Activated CD4-positive, alpha-beta T cell treated with anti-CD3 and anti-CD28 coated beads for 4 hours (primary cell): ENCODE measurements around the gene ANKRD13B.
"Not testable (repeated sequence)": the region's sequence is repeated elsewhere in the genome, so short reads cannot be mapped to it uniquely, and the experiment has no call there.

Experiments
- DNase-seq, 2 donors: peaks; one replicate each; pipeline ENCODE4 v3.0.0-alpha.2; 2020

The ANKRD13B gene

GRCh38 chr17:29650396-29650795 lies 57.5 kb downstream of the ANKRD13B start:
- DNase-seq, result no peak

DNA sequence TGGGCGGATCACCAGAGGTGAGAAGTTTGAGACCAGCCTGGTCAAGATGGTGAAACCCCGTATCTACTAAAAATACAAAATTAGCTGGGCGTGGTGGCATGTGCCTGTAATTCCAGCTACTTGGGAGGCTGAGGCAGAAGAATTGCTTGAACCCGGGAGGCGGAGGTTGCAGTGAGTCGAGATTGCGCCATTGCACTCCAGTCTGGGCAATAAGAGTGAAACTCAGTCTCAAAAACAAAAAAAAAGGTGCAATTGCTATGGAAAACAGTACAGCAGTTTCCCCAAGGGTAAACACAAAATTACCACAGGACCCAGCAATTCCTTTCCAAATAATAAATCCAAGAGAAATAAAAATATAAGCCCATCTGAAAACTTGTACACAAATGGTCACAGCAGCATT lies 59.0 kb downstream of the ANKRD13B start:
- DNase-seq, result not testable (repeated sequence)

DNA sequence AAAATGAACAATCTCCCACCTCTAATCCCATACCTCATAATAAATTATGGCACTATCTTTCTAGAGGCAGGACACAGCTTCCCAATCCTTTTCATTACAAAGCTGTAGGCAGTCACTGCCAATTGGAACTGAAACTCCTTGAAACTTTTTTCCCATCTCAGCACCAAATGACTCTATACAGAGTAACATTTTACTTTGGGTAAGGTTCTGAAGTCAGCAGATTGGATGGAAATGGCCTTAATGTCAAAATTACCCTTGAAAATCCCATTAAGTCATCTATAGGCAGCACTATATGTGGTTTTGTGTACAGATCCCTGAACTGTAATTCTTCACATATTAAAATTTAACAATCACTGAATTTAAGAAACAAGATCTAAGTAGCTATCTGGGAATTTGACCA lies 60.0 kb downstream of the ANKRD13B start:
- DNase-seq, result no peak

GRCh38 chr17:29653995-29654714 lies 61.2 kb downstream of the ANKRD13B start:
- no peak for DNase-seq

- no peak for DNase-seq
These were observed 62.4 kb downstream of the ANKRD13B start for GRCh38 chr17:29655323-29655722.

DNA sequence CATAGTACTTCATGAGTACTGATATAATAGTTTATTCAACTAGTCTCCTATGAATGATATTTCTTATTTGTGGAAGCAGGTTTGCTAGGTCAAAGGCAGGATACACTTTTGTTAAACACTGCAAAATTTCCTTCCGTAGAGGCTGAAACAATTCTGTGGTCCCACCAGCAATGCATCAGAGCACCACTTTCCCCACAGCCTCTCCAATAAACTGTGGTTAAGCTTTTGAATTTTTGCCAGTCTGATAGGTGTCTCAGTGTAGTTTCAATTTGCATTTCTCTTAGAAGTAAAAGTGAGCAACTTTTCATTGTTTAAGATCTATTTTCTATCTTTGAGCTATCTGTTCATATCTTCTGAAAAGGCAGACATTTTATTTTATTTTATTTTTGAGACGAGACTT lies 66.2 kb downstream of the ANKRD13B start:
- no peak for DNase-seq

GRCh38 chr17:29661213-29661612 lies 68.3 kb downstream of the ANKRD13B start:
- no peak for DNase-seq

GRCh38 chr17:29663155-29663554 lies 70.2 kb downstream of the ANKRD13B start:
- no peak for DNase-seq
